Measurements from ENCODE around the gene PIP5K1C.
"Not testable (repeated sequence)": the region's sequence is repeated elsewhere in the genome, so short reads cannot be mapped to it uniquely, and the experiment has no call there.

PIP5K1C gene

DNA sequence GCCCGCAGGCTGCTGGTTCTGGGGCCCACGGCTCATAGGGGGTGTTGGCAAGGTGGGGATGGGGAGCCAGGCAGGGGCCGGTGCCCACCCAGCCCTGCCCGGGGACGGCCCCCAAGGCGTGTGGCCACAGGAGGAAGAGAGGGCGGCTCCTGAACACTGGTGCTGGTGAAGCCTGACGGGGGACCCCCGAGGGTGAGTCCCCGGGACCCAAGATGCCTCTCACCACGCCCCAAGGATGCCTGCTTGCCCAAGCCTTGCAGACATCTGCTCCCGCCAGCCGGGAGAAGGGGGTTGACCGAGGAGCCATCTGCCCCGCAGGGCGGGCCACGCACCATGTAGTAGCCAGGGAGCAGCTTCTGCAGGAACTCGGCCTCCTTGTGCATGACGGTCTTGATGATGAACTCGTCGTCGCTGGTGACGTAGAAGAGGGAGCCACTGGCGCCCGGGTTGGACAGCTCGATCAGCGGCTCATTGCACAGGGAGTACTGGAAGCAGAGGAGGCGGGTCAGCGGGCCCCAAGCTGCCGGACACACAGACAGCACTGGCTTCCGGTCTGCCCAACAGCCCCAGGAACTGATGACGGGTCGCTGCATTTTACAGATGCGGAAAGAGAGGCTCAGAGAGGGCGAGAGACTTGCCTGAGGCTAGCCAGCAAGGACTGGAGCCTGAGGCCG, 44.1 kb downstream of the PIP5K1C start:
- Histone ChIP-seq H3K9ac (ENCODE audit: low read length) (no peak overlapping the region), H3K4me3 (ENCODE audit: low read length) (no peak overlapping the region), H3K27ac (ENCODE audit: low read depth, low read length) (no peak overlapping the region), H3K4me1 (ENCODE audit: control insufficient read depth, insufficient read depth, low read length) (no peaks in the 10 kb centered on the region), H3K27me3 (ENCODE audit: control insufficient read depth, insufficient read depth, low read length) (no peaks in the 10 kb centered on the region), H3K36me3 (ENCODE audit: control insufficient read depth, insufficient read depth, low read length) (peaks cover 58% of the 10 kb centered on the region)

DNA sequence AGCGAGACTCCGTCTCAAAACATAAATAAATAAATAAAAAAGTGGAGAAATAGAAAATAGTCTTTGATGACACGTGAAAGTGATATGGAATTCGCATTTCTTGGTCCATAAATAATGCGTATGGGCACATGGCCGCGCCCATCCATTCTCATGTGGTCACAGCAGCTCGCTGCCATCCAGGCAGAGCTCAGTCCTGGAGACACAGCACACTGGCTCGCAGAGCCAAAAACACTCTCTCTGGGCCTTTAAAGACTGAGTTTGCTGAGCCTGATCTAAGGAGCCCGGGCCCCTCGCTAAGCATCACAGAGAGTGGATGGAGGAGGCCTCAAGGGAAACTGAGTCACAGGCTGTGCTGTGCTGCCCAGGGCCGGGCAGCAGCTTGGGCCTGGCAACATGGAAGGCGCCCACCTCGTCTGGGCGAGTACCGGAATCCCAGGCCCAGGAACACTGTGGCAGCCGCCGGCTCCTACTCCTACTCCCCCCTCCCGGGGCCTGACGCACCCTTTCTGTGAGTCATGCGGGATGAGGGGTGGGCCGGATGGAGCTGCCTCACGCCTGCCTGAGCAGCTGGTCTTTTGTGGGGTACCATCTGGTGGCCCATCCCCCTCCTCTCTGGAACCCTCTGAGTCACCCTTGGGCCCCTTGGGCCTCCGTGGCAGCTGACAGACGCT, 44.7 kb downstream of the PIP5K1C start:
- no peaks in the 10 kb centered on the region for H3K4me1 ChIP-seq (ENCODE audit: control insufficient read depth, insufficient read depth, low read length)
- no peaks in the 10 kb centered on the region for H3K27me3 ChIP-seq (ENCODE audit: control insufficient read depth, insufficient read depth, low read length)
- no peak overlapping the region for H3K4me3 ChIP-seq (ENCODE audit: low read length)
- no peak overlapping the region for H3K27ac ChIP-seq (ENCODE audit: low read depth, low read length)
- peaks cover 55% of the 10 kb centered on the region for H3K36me3 ChIP-seq (ENCODE audit: control insufficient read depth, insufficient read depth, low read length)
- no peak overlapping the region for H3K9ac ChIP-seq (ENCODE audit: low read length)

DNA sequence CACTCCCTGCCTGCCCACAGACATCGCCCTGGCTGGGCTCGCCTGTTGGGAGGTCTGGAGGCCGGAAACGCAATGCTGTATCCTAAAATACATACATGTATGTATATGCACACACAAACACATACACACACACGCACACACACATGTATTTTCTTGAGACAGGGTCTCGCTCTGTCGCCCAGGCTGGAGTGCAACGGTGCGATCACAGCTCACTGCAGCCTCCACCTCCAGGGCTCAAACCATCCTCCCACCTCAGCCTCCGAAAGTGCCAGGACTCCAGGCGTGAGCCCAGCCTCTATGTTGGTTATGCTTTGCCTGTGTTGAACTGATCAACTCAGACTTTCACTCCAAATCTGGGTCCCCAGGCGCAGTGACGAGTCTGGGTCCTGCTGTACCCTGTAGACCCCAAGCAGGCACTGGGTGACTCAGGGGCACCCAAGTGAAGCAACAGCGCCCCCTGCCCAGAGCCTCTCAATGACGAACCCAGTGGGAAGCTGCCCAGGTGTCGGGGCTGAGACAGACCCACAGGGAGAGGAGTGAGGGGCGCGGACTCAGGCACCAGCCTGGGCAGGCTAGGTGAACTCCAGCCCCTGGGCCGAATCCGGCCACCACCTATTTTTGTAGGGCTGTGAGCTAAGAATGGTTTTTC, 46.3 kb downstream of the PIP5K1C start:
- no peaks in the 10 kb centered on the region for H3K4me1 ChIP-seq (ENCODE audit: control insufficient read depth, insufficient read depth, low read length)
- no peak overlapping the region for H3K27ac ChIP-seq (ENCODE audit: low read depth, low read length)
- peaks cover 44% of the 10 kb centered on the region for H3K36me3 ChIP-seq (ENCODE audit: control insufficient read depth, insufficient read depth, low read length)
- H3K9ac ChIP-seq (ENCODE audit: low read length), result no peak overlapping the region
- H3K4me3 ChIP-seq (ENCODE audit: low read length), result no peak overlapping the region
- H3K27me3 ChIP-seq (ENCODE audit: control insufficient read depth, insufficient read depth, low read length), result no peaks in the 10 kb centered on the region

DNA sequence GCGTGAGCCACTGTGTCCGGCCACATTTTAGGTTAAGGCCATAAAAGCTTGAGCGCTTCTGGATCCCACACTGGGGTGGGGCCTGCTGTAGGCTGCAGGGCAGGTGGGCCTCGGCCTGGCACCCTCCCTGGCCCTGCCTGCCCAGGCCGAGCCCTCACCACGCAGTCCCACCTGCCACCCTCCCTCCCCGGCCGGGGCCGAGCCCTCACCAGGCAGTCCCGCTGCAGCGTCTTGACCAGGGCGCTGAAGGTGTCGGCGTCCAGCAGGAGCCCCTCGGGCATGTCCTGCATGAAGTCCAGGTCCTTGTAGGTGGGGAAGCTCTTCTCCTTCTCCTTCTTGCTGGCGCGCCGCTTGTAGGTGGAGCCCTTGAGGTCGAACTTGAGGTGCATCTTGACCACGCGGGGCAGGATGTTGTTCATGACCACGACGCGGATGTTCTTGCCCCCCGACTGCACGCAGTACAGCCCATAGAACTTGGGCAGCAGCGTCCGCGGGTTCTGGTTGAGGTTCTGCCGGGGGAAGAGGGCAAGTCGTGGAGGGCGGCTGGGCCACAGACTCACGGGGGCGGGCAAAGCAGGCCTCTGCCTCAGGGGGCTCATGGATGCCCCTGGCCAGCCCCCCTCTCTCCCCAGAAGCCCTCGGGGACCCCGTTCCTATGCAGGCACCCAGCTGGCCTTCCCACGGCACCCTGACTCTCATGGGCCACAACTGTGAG, 47.0 kb downstream of the PIP5K1C start:
- no peak overlapping the region for H3K4me3 ChIP-seq (ENCODE audit: low read length)
- no peaks in the 10 kb centered on the region for H3K4me1 ChIP-seq (ENCODE audit: control insufficient read depth, insufficient read depth, low read length)
- no peak overlapping the region for H3K27ac ChIP-seq (ENCODE audit: low read depth, low read length)
- H3K9ac ChIP-seq (ENCODE audit: low read length), result no peak overlapping the region
- H3K36me3 ChIP-seq (ENCODE audit: control insufficient read depth, insufficient read depth, low read length), result peaks cover 40% of the 10 kb centered on the region
- H3K27me3 ChIP-seq (ENCODE audit: control insufficient read depth, insufficient read depth, low read length), result no peaks in the 10 kb centered on the region

DNA sequence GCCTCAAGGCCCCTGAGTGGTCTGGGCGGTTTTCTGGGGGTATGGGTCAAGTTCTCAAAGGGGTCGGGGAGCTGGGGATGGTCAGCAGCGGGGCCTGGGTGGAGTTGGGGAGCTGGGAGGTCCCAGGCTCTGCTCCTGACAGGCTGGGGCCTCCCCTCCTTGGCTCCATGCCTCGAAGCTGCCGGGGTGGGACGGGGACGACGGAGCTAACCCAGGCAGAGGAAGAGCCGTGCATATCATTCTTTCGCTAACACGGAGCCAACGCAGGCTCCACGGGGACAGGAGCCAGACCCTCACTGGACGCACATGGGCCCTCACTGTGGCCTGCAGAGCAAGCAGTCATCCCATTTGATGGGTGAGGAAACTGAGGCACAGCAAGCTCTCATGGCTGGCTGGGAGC, 47.8 kb downstream of the PIP5K1C start:
- Histone ChIP-seq H3K36me3 (ENCODE audit: control insufficient read depth, insufficient read depth, low read length) (peaks cover 35% of the 10 kb centered on the region), H3K9ac (ENCODE audit: low read length) (no peak overlapping the region)

DNA sequence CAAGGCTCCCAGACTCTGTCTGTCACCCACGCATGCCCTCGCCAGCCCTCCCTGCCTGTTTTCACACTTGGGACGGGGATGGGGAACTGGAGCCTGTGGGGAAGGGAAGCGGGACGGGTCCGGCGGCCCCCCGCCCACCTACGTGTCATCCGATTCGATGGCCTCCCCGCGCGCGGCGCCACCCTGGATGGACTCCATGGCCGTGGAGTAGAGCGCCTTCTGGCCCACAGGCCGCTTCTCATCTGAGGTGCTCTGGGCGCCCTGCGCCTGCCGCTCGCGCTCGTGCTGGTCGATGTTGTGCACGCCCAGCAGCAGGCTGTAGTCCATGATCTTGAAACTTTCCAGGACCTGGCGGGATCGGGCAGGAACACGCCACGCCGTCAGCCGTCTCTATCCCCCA, 48.6 kb downstream of the PIP5K1C start:
- H3K36me3 ChIP-seq (ENCODE audit: control insufficient read depth, insufficient read depth, low read length), result peaks cover 28% of the 10 kb centered on the region
- H3K27me3 ChIP-seq (ENCODE audit: control insufficient read depth, insufficient read depth, low read length), result no peaks in the 10 kb centered on the region
- no peak overlapping the region for H3K9ac ChIP-seq (ENCODE audit: low read length)
- no peak overlapping the region for H3K27ac ChIP-seq (ENCODE audit: low read depth, low read length)
- H3K4me3 ChIP-seq (ENCODE audit: low read length), result no peak overlapping the region
- no peaks in the 10 kb centered on the region for H3K4me1 ChIP-seq (ENCODE audit: control insufficient read depth, insufficient read depth, low read length)

More for the DNA sequence above, 47.8 kb downstream of the PIP5K1C start:
- H3K27me3 ChIP-seq (ENCODE audit: control insufficient read depth, insufficient read depth, low read length), result no peaks in the 10 kb centered on the region
- H3K4me3 ChIP-seq (ENCODE audit: low read length), result no peak overlapping the region
- H3K4me1 ChIP-seq (ENCODE audit: control insufficient read depth, insufficient read depth, low read length), result no peaks in the 10 kb centered on the region
- H3K27ac ChIP-seq (ENCODE audit: low read depth, low read length), result no peak overlapping the region

DNA sequence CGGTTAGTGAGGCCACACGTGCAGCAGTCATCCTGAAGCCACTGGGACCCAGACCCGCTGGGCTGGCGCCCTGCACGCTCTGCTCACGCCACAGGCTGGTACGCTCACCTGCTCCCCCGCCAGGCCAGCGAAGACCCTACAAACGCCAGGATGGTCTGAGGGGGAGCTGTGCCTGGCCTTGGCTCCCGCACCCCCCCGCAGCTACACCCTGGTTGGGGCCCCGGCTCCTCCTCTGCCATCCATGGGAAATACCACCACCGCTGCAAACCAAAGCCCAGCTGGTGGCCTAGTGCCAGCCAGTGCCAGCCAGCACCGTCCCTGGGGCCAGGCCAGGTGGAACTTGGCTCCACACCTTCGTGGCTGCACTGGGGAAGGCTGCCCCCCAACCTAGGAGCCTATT, 50.4 kb downstream of the PIP5K1C start:
- Histone ChIP-seq H3K36me3 (ENCODE audit: control insufficient read depth, insufficient read depth, low read length) (peaks cover 40% of the 10 kb centered on the region), H3K27ac (ENCODE audit: low read depth, low read length) (no peak overlapping the region), H3K4me1 (ENCODE audit: control insufficient read depth, insufficient read depth, low read length) (no peaks in the 10 kb centered on the region), H3K4me3 (ENCODE audit: low read length) (no peak overlapping the region), H3K27me3 (ENCODE audit: control insufficient read depth, insufficient read depth, low read length) (no peaks in the 10 kb centered on the region), H3K9ac (ENCODE audit: low read length) (no peak overlapping the region)

DNA sequence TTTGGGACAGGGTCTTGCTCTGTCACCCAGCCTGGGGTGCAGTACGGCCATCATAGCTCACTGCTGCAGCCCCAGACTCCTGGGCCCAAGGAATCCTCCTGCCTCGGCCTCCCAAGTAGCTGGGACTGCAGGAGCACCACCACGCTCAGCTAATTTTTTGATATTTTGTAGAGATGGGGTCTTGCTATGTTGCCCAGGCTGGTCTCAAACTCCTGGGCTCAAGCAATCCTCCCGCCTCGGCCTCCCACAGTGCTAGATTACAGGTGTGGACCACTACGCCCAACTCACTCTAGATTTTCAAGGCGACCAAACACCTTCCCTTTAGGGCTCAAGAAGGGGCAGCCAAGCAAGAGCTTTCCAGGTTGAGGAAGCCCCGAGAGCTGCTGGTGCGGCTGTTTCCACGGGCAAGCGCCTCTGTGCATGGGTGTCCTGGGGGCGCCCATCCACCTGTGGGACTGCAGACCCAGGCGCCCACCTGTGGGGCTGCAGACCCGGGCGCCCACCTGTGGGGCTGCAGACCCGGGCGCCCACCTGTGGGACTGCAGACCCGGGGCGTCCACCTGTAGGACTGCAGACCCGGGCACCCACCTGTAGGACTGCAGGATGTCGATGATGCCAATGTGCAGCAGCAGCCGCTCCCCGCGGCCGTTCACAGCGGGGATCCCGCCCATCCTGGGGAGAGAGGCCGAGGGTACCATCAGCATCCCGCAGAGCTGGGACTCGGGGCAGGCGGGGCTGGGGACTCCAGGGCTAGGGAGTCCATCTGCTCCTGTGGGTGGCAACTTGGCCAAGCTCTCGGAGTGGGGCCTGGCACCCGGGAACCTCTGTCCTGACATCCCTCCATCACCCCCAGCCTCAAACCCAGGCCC, 52.0 kb downstream of the PIP5K1C start:
- Histone ChIP-seq H3K4me1 (ENCODE audit: control insufficient read depth, insufficient read depth, low read length) (no peaks in the 10 kb centered on the region), H3K36me3 (ENCODE audit: control insufficient read depth, insufficient read depth, low read length) (peaks cover 36% of the 10 kb centered on the region), H3K4me3 (ENCODE audit: low read length) (no peak overlapping the region), H3K27me3 (ENCODE audit: control insufficient read depth, insufficient read depth, low read length) (no peaks in the 10 kb centered on the region), H3K9ac (ENCODE audit: low read length) (no peak overlapping the region), H3K27ac (ENCODE audit: low read depth, low read length) (no peak overlapping the region)

DNA sequence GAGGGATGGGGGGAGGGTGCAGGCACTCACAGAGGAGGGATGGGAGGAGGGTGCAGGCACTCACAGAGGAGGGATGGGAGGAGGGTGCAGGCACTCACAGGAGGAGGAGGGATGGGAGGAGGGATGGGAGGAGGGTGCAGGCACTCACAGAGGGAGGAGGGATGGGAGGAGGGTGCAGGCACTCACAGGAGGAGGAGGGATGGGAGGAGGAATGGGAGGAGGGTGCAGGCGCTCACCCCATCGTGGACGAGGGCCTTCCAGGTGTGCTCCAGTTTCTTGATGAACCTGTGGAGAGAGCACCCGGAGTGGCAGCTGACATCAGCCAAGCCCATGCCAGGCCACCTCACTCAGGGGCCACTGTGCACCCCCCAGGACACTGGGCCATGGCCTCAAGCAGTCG, 53.2 kb downstream of the PIP5K1C start:
- peaks cover 29% of the 10 kb centered on the region for H3K36me3 ChIP-seq (ENCODE audit: control insufficient read depth, insufficient read depth, low read length)
- H3K27me3 ChIP-seq (ENCODE audit: control insufficient read depth, insufficient read depth, low read length); H3K27ac ChIP-seq (ENCODE audit: low read depth, low read length); H3K4me1 ChIP-seq (ENCODE audit: control insufficient read depth, insufficient read depth, low read length); H3K9ac ChIP-seq (ENCODE audit: low read length); H3K4me3 ChIP-seq (ENCODE audit: low read length): not testable (repeated sequence)

DNA sequence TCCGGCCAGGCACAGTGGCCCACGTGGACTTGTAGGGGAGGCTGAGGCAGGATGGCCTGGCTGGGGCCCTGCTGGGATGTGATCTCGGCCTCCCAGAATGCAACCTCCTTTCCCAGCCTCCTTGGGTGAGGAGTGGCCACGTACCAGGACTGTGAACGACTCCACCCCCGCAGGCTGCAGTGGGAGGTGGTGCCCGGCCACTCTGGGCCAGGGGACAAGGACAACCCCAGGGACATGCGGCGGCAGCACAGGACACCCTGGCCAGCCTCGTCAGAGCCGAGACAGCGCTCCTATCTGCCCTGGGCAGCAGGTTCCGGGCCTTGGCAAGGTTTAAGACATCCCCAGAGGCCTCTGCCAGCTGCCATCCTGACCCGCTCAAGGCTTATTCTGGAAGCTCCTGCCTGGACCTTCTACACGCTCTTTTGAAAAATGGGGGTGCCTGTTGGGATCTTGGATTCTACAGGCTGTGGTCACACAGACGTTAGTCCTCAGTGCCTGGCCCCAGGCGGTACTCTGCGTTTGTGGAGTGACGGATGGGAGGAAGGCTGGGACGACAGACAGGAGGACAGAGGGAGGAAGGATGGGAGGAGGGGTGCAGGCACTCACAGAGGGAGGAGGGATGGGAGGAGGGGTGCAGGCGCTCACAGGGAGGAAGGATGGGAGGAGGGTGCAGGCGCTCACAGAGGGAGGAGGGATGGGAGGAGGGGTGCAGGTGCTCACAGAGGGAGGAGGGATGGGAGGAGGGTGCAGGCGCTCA, 53.8 kb downstream of the PIP5K1C start:
- Histone ChIP-seq H3K27me3 (ENCODE audit: control insufficient read depth, insufficient read depth, low read length) (no peaks in the 10 kb centered on the region), H3K9ac (ENCODE audit: low read length) (no peak overlapping the region), H3K4me1 (ENCODE audit: control insufficient read depth, insufficient read depth, low read length) (no peaks in the 10 kb centered on the region), H3K27ac (ENCODE audit: low read depth, low read length) (no peak overlapping the region), H3K36me3 (ENCODE audit: control insufficient read depth, insufficient read depth, low read length) (peaks cover 24% of the 10 kb centered on the region), H3K4me3 (ENCODE audit: low read length) (no peak overlapping the region)

DNA sequence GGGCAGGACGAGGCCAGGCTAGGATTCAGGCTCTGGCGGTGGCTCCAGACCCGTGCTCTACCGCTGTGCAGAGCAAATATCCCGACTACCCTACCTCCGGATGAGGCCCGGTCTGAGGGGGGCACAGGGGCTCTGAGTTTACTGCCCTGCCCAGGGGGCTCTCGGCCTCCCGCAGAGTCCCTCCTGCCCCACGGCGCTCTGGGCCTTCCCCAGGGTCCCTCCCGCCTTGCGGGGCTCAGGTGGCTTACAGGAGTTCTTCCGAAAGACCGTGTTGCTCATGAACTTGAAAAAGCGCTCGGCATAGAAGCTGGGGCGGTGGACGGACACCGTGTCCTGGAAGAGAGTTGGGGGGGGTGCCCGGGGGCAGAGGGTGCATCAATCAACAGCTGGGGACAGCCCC, 54.5 kb downstream of the PIP5K1C start:
- no peak overlapping the region for H3K9ac ChIP-seq (ENCODE audit: low read length)
- H3K27me3 ChIP-seq (ENCODE audit: control insufficient read depth, insufficient read depth, low read length), result no peaks in the 10 kb centered on the region
- H3K4me3 ChIP-seq (ENCODE audit: low read length), result no peak overlapping the region
- H3K4me1 ChIP-seq (ENCODE audit: control insufficient read depth, insufficient read depth, low read length), result no peaks in the 10 kb centered on the region
- H3K36me3 ChIP-seq (ENCODE audit: control insufficient read depth, insufficient read depth, low read length), result peaks cover 18% of the 10 kb centered on the region
- H3K27ac ChIP-seq (ENCODE audit: low read depth, low read length), result no peak overlapping the region
